ENCODE data around the gene MUL1.
"Not testable (repeated sequence)": the region's sequence is repeated elsewhere in the genome, so short reads cannot be mapped to it uniquely, and the experiment has no call there.

Gene MUL1, protein sequence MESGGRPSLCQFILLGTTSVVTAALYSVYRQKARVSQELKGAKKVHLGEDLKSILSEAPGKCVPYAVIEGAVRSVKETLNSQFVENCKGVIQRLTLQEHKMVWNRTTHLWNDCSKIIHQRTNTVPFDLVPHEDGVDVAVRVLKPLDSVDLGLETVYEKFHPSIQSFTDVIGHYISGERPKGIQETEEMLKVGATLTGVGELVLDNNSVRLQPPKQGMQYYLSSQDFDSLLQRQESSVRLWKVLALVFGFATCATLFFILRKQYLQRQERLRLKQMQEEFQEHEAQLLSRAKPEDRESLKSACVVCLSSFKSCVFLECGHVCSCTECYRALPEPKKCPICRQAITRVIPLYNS

DNA sequence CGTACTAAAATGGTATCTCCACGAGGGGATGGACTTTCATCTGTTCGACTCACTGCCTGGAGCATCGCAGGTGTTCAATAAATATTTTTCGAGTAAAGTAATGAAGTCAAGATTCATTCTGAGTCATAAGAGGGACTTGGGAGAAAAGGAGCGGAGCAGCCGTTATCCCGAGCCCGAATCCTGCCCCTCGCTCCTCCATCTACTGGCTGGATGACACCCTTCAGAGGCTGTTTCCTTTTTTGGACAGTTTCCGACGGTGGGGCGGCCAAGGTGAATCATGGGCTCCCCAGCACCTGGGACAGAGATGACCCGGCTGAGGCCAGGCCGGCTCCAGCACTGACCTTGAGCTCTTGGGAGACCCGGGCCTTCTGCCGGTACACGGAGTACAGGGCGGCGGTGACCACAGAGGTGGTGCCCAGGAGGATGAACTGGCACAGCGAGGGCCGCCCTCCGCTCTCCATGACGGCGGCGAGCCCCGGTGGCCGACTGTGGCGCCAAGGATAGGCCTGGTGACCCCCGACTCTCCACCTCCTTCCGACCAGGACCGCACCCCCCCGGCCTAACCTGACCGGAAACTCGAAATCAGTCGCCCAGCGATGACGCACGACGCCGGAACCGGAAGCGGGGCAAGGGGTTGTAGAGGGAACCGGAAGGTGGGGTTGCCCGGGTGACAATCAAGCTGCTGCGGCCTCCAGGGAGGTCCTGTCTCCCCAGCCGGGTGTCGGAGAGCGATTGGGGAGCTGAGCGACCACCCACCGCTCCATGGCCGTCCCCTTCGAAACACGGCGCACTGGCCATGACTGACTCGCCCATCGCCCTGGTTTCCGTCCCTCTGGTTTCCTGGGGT is at the start of gene MUL1:
MUL1 (minus strand) TSS at position 588 of the 847 bp plus-strand sequence; CDS start at position 461, 127 bp downstream.
- DNase-seq (ENCODE audit: low spot score) = peak; percentile 90

DNA sequence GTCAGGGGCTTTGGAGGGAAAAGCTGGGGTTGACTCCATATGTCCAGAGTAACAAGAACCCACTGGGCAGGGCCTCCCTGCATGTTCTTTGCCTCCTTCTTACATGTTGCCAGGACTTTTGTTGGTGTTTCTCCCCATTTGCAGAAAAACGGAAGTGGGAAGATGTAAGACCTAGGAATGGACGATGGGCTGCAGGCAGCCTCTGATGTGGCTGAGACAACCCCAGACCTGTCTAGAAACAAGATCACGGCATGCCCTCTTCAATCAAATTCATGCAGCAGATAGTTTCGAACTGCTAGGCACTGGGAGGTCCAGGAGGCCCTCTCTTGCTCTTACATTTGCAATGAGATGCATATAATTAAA is 47.8 kb upstream of the MUL1 start:
- no peak for DNase-seq (ENCODE audit: low spot score)

DNA sequence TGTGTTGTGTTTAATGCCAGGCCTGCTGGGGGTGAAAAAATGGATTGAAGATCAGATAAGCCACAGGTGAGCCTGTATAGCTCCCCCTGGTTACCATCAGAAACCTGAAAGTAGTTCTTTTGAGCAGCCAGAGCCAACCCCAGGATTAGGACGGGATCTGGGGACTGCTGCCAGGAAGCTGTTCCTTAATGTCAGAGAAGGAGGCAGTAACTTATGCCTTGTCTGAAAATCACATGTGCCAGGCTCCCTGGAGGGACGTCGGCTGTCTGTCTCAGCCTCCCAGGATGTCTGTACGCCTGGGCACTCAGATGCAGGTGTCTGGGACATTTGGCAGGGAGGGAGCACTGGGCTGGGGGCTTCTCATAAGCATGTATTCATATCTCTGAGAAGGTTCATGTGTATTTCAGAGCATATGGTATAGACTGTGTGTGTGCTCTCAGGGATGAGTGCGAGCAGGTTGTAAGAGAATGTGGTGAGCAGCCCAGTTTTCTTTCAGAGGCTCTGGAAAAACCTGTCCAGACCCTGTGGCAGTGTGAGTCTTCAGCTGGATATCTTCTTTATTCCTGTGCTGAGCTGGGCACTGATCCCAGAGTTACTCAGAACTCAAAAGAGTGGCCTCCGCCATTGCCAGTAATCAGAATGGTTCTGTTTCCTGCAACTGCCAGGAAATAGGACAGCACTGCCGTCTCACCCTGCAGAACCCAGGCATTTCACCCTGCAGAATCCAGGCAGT is 47.2 kb upstream of the MUL1 start:
- peak; percentile 53 for DNase-seq (ENCODE audit: low spot score)

DNA sequence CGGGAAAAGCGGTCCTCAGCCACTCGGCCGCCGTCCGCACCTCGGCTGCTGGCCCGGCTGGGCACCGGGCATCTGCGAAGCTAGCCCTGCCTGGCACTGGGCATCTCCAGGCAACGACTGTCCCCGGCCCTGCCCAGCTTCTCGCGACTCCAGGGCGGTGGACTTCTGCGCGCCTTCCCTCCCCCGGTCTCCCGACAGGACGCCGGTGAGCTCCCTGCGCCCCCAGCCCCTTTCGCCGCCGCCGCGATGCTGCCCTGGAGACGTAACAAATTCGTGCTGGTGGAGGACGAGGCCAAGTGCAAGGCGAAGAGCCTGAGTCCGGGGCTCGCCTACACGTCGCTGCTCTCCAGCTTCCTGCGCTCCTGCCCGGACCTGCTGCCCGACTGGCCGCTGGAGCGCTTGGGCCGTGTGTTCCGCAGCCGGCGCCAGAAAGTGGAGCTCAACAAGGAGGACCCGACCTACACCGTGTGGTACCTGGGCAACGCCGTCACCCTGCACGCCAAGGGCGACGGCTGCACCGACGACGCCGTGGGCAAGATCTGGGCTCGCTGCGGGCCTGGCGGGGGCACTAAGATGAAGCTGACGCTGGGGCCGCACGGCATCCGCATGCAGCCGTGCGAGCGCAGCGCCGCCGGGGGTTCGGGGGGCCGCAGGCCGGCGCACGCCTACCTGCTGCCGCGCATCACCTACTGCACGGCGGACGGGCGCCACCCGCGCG is 44.9 kb upstream of the MUL1 start:
- no peak for DNase-seq (ENCODE audit: low spot score)

DNA sequence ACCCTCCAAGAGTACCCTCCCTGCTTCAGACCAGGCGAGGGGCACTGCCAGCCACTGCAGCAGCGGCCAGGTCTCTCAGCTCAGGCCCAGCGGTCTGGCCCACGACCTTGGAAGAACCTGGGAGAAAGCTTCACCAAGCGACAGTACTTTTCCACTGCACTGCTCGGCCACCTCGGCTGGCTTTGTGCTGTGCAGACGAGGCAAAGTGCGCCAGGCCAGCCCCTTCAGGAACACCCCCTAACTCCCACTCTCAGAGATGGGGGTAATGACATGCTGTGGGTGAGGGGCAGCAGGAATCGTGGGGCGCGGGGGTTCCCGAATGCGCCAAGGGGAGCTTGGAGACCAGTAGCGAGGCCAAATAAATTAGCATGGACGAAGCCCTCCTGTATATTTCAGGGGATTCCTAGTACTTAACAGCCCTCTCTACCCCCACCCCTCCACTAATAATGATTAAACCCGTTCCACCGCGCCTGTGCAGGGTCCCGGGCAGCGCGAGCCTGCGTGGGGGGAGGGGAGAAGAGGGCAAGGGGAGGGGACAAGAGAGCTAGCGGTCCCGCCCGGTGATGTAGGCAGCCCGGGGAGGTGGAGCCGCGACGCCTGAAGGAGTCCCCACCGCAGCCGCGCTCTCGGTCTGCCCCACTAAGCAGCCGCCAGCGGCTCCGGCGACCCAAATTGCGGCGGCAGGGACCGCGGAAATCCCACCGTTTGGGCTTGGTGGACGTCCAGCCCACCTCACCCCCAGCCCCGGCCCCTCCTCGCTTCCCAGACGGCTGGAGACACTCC is 44.2 kb upstream of the MUL1 start, which contains the start of gene FAM43B:
FAM43B (plus strand) TSS at position 629 of the 783 bp plus-strand sequence. CDS start 401 bp downstream, outside the sequence.
- peak; percentile 42 for DNase-seq (ENCODE audit: low spot score)

DNA sequence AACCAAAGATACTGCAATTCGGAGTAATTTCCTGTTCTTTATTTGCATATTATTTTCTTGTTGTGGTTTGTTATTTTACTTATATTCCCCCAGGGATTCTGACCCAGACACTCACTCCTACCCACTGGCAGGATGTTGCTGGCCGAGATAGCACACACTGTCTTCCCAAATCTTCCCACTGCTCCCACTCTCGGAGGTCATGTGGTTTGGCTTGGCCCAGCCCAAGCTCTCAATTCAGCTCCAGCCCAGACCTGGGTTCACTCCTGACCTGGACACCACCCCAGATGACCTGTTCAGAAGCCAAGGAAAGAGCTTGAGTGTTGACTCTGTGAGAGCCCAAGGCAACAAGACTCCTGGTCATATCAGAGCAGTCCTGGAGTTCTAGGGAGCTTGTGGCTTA is 43.2 kb upstream of the MUL1 start:
- DNase-seq (ENCODE audit: low spot score) = no peak

DNA sequence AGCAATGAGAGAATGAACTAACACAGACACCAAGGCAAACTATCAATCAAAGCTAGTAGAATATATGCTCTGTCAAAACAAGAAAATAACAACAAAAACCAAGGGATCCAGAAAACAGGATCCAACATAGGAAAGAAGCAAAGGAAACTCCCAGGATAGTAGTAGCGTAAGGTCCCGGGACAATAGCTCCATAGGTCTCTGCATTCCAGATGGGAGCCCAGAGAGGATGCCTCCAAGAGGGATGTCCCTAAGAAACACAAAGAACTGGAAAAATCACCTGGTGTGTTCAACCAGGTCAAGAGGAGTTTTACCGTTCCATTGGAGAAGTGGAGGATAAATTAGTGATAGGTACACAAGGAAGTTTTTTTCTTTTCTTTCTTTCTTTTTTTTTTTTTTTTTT is 38.7 kb upstream of the MUL1 start:
- DNase-seq (ENCODE audit: low spot score) = no peak

DNA sequence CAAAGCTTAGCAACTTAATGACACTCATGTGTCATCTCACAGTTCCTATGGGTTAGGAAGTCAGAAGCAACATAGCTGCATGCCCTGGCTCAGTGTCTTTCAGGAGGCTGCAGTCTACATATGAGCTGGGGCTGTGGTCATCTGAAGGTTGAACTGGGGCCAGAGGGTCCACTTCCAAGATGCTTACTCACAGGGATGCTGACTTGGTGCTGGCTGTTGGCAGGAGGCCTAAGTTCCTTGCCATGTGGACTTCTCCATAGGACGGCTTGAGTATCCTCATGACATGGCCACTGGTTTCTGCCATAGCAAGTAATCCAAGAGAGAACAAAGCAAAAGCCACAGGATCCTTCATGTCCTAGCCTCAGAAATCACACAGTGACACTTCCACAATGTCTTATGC is 32.3 kb upstream of the MUL1 start:
- no peak for DNase-seq (ENCODE audit: low spot score)

DNA sequence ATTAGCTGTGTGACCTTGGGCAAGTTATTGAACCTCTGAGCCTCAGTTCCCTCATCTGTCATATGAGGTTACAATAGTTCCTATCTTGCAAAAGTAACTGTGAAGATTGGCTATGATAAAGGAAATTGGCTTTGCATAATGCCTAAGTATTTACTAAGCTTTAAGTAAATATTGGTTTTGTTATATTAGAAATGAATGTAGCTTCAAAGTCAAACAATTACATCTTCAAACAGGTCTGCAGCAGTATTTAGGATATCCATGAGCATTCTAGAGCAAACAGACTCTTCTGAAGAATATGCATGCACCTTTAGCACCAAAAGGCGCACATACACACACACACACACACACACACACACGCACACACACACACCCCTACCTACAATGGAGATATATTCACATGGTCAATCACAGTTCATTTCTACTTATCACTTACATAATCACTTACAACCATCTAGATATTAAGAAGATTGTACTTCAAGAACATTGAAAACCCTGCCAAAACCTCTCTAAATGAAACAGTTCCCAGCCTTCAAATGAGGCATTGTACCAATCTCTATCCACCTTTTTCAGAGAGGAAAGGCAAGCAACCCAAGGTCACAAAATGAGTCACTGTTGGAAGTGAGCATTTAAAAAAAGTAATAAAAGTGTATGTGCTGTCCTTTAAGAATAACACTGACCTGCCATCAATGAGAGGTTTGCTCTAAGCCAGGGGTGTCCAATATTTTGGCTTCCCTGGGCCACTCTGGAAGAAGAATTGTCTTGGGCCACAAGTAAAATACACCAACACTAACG is 31.0 kb upstream of the MUL1 start:
- no peak for DNase-seq (ENCODE audit: low spot score)

DNA sequence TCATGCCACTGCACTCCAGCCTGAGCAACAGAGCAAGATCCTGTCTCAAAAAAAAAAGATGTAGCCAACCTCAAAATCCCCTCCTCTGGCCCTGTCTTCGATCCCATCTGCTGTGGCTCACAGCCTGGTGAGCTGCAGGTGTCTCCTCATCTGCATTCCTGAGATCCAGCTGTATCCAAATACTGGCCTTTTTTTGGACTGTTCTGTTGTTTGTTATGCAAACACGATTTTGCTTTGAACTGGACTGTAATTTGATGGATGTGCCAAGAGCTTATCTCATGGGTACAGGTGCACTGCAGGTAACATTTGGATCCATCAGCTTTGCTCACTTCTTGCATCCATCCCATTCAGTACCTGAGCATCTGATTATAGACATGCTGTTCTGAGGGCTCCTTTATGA is 30.3 kb upstream of the MUL1 start:
- DNase-seq (ENCODE audit: low spot score) = no peak

DNA sequence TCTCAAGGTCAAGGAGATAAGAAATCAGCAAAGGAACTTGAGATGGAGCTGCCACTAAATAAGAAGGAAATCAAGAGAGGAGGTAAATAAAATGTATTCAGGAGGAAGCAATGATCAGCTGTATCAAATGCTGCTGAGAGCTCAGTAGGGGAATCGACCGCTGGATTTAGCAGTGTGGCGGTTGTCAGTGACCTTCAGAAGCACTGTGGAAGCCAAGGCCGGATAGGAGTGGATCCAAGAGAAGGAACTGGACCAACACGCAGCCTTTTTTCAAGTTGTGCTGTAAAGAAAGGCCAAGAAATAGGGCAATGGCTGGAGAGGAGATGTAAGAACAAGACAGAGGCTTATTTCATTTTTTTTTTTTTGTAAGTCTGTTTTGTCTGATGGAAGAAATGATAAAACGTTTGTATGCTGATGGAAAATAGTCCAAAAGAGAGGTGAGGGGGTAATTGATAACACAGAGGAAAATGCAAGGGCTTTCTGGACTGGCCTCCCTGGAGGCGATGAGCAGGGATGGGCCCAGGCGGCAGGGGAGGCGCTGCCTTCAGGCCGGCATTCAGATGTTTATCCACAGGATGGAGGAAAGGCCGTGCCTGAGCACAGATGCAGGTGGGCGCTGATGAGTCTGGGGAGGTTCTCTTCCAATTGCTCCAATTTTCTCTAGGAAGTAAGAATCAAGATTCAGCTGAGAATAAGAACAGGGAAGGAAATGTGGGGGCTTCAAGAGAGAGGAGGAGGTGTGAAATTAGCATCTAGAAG is 26.9 kb upstream of the MUL1 start:
- no peak for DNase-seq (ENCODE audit: low spot score)

DNA sequence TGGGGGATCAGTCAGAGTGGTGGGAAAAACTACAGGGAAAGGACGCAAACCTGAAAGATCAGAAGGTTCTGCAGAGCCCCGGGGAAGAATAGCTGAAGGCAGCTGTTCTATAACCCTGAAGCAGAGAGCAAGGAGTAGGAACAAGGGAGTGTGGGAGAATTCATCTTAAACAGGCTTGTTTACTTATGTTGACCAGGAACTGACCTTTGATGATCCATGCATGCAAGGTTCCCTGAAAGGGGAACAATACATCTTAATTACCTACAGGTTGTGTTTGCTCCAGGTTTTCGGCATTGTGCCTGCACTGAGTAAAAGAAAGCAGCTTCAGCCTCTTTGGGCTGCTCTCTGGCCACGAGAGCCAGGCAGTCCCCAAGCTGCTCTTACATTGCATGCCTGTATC is 25.7 kb upstream of the MUL1 start:
- no peak for DNase-seq (ENCODE audit: low spot score)

DNA sequence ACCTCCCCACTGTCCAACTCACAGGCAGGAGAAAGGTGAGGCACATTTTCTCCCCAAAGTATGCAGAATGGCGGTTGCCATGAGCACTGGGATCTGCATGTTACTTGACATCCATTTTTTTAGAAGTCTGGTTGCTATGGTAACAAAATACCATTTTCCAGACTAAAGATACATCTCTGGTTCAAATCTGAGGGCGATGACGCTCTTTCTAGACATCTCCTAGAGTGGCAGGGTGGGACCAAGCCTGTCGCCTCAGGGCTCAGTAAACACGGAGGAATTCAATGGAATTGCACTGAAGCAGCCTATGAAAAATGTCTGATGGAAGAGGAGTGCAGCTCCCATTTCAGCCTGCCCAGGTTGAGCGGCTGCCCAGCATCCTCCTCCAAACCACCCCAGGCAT is 22.9 kb upstream of the MUL1 start:
- DNase-seq (ENCODE audit: low spot score) = no peak

DNA sequence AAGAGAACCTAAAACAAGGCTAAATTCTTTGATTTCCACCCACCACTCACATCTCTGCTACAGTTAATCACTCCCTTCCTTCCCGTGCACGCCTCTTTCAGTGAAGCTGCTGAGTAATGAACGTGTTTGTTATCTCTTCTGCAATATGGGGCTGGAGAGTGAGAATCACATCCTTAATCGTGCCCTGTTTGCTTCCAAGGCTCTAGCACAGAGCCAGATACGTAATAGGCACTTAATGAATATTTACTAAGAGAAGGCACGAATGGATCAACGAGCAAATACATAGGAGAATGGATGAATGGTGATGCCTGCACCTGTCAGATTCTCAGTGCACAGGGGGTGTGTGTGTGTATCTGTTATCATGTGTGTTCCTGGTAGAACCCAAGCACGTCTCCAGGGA is 22.4 kb upstream of the MUL1 start:
- no peak for DNase-seq (ENCODE audit: low spot score)

DNA sequence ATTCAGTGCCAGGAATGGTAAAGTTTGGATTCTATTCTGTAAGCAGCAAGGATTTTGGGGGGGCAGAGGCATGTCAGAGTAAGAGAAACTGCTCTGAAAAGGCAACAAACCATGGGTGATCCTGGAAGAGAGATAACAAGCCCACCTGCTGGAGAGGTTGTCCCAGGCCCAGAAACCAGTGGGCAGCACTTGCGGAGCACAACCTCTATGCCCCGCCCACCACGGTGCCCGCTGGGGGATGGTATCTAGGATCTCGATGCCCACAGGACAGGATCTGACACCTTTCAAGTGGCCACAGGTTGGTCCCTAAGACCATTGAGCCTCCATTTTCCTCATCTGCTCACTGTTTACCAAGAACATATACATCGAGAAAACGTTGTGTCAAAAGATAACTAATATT is 20.3 kb upstream of the MUL1 start:
- no peak for DNase-seq (ENCODE audit: low spot score)

DNA sequence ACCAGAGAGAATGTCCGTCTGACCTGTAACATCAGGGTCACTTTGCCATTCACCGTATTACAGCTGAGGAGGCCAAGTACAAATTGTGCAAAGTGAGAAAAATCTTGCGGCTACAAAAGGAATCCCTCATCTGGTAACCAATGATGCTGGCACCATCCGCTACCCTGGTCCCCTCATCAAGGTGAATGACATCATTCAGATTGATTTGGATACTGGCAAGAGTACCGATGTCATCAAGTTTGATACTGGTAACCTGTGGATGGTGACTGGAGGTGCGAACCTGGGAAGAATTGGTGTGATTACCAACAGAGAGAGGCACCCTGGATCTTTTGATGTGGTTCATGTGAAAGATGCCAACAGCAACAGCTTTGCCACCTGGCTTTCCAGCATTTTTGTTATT is 18.3 kb upstream of the MUL1 start:
- DNase-seq (ENCODE audit: low spot score) = no peak

DNA sequence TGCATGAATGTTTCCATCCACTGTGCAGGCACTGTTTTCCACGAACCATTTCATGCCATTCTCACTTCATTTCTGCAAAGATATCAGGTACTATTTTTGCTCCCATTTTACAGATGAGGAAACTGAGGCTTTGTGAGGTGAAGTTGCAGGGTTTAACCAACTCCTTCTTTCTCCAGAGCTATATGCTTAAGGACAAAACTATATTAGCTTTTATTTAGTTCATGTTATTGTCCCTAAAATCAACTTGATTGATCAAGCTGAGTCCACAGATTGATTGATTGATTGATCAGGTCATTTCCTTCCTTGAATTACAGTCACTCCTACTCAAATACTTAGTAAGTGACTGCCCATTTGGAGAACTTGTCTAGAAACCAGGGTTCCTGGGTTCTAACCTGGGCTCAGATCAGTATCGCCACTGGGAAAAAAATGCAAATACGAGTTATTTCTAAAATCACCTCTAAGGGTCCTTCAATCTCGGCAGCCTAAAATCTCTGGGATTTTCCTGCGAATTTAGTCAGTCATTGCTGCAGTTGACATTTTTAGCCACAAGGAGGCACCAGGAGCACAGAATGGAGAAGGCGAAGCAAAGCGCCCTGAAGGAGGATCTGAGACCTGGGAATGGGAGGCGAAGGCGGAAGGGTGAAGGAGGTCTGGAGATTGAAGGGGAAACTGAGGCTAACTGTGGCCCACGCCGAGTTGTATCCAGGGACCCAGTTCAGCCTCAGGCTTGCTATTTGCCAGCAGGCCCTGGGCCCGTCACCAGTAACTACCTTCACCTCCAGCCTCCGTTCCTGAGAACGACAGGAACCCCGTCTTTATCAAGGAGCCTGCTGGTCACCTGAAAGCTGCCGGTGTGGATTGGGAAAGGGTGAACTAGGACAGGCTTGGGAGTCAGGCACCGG is 14.3 kb upstream of the MUL1 start:
- DNase-seq (ENCODE audit: low spot score) = peak; percentile 73

DNA sequence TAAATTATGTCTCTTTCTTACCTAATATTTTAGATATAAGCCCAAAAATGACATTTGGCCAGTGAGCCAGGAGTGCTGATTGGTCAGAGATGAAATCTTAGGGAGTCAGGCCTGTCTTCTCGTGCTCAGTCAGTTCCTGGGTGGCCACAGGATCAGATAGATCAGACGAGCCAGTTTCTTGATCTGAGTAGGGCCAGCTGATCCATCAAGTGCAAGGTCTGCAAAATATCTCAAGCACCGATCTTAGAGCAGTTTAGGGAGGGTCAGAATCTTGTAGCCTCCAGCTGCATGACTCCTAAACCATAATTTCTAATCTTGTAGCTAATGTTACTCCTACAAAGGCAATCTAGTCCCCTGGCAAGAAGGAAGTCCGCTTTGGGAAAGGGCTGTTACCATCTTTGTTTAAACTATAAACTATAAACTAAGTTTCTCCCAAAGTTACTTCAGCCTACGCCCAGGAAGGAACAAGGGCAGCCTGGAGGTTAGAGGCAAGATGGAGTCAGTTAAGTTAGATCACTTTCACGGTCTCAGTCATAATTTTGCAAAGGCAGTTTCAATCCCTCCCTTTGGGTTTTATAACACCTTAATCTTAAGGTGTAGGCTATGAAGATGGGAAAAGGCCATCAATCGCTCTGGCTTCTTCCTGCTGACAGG is 11.8 kb upstream of the MUL1 start:
- DNase-seq (ENCODE audit: low spot score) = not testable (repeated sequence)
